B cell (primary cell): Measurements from ENCODE around the gene PTPN22. TPM values are rescaled to one million over a fixed set of nuclear protein-coding genes. Genes with fewer than 3 reads are reported as not detected.

Source experiments
- ATAC-seq: fragments of 200-7000 bp; cut with Tn5 transposase; one replicate; pipeline ENCODE4 v1.10.0; 2021; ENCODE audit warnings: low read depth, mild to moderate bottlenecking, moderate number of reproducible peaks, moderate library complexity
- CTCF ChIA-PET: fragments of 350-600 bp; sonication (Branson Sonifier 250); formaldehyde crosslinking; loops from one replicate; lab custom pipeline; 2021; ENCODE audit warnings: antibody characterized with exemption, inconsistent platforms; lab: Charles Lee
- POLR2A ChIA-PET: fragments of 350-600 bp; sonication (Branson Sonifier 250); formaldehyde crosslinking; loops from one replicate; lab custom pipeline; 2021; ENCODE audit warnings: antibody characterized with exemption; lab: Charles Lee
- DNase-seq: peaks from one replicate; pipeline ENCODE4 v3.0.0; 2013
- H2AFZ ChIP-seq: 2 replicates; pipeline ENCODE4 v1.6.1; 2012; ENCODE audit warnings: mild to moderate bottlenecking, low read depth, low read length; ENCODE audit not compliant: insufficient read depth, poor library complexity, severe bottlenecking
- H3K27ac ChIP-seq, 2 donors: 1 replicate in 1 of 2; 2 replicates in 1 of 2; pipeline ENCODE4 v1.5.1; 2012 to 2013; ENCODE audit warnings: low read length in 2 of 2, mild to moderate bottlenecking in 2 of 2, moderate library complexity in 1 of 2
- H3K27me3 ChIP-seq, 4 experiments: fragments of 200-600 bp in 1 of 4; sonication (generic) in 1 of 4; replicated peaks in 1 of 4; 1 replicate in 2 of 4; 2 replicates in 2 of 4; pipeline versions ENCODE4 v1.6.1 to v1.7.0; 2013 to 2016; ENCODE audit warnings: low read length in 3 of 4, mild to moderate bottlenecking in 2 of 4, mixed read lengths in 1 of 4, moderate library complexity in 1 of 4; ENCODE audit not compliant: insufficient read depth in 4 of 4, control insufficient read depth in 3 of 4; ENCODE audit errors: control extremely low read depth in 1 of 4
- H3K36me3 ChIP-seq, 2 experiments: replicated peaks in 1 of 2; 1 replicate in 1 of 2; 2 replicates in 1 of 2; pipeline versions ENCODE4 v1.6.1 to v1.7.1; 2013; ENCODE audit warnings: low read length in 1 of 2; ENCODE audit not compliant: insufficient read depth in 2 of 2, control insufficient read depth in 1 of 2; ENCODE audit errors: control extremely low read depth in 1 of 2, extremely low read depth in 1 of 2
- H3K4me1 ChIP-seq, 2 donors: fragments of 200-600 bp in 1 of 2; sonication (generic) in 1 of 2; 1 replicate in 1 of 2; 2 replicates in 1 of 2; pipeline versions ENCODE4 v1.5.1 to v1.6.1; 2013 to 2017; ENCODE audit warnings: low read length in 2 of 2; ENCODE audit not compliant: control insufficient read depth in 2 of 2, insufficient read depth in 2 of 2
- H3K4me2 ChIP-seq: replicated peaks from 2 replicates; pipeline ENCODE3; 2012; ENCODE audit warnings: mild to moderate bottlenecking, low read depth, low read length; ENCODE audit not compliant: poor library complexity, severe bottlenecking
- H3K4me3 ChIP-seq, 5 experiments: fragments of 200-600 bp in 1 of 5; sonication (generic) in 1 of 5; 1 replicate in 3 of 5; 2 replicates in 2 of 5; pipeline versions ENCODE4 v1.5.1 to v1.7.0; 2011 to 2016; ENCODE audit warnings: low read length in 4 of 5, mild to moderate bottlenecking in 4 of 5, low read depth in 2 of 5, control low read depth in 1 of 5, moderate library complexity in 1 of 5; ENCODE audit not compliant: insufficient read depth in 1 of 5; ENCODE audit errors: control extremely low read depth in 1 of 5, extremely low read depth in 1 of 5
- H3K79me2 ChIP-seq: fragments of 200-600 bp; sonication (generic); one replicate; pipeline ENCODE4 v1.6.0; 2016; ENCODE audit warnings: low read length; ENCODE audit not compliant: control insufficient read depth, insufficient read depth
- H3K9ac ChIP-seq: fragments of 200-600 bp; sonication (generic); 2 replicates; pipeline ENCODE4 v1.6.1; 2017; ENCODE audit warnings: mild to moderate bottlenecking, low read length, moderate library complexity
- H3K9me3 ChIP-seq, 3 donors: one replicate each; pipeline versions ENCODE4 v1.6.1 to v1.7.1; 2013; ENCODE audit warnings: low read length in 2 of 3; ENCODE audit not compliant: control insufficient read depth in 2 of 3, insufficient read depth in 1 of 3; ENCODE audit errors: control extremely low read depth in 1 of 3
- H4K20me1 ChIP-seq: 2 replicates; pipeline ENCODE4 v1.6.0; 2012; ENCODE audit warnings: mild to moderate bottlenecking, low read length; ENCODE audit not compliant: insufficient read depth, control insufficient read depth, poor library complexity, severe bottlenecking
- H3K27ac Mint-ChIP-seq: one replicate; pipeline ENCODE4 v1.8.0; 2021; ENCODE audit warnings: mixed read lengths
- H3K27me3 Mint-ChIP-seq: one replicate; pipeline ENCODE4 v1.8.0; 2021; ENCODE audit warnings: mixed read lengths
- H3K4me1 Mint-ChIP-seq: one replicate; pipeline ENCODE4 v1.8.0; 2021; ENCODE audit warnings: mixed read lengths
- H3K4me3 Mint-ChIP-seq: one replicate; pipeline ENCODE4 v1.8.0; 2021; ENCODE audit warnings: mixed read lengths
- H3K9me3 Mint-ChIP-seq: one replicate; pipeline ENCODE4 v1.8.0; 2022; ENCODE audit warnings: mixed read lengths; ENCODE audit not compliant: insufficient read depth
- CTCF ChIP-seq: fragments of 200-600 bp; IDR thresholded peaks from one replicate; pipeline ENCODE4 v1.8.0; 2022; ENCODE audit warnings: antibody characterized with exemption, mild to moderate bottlenecking
- EZH2 ChIP-seq: IDR thresholded peaks from 2 replicates; pipeline ENCODE4 v1.6.1; 2012; ENCODE audit warnings: borderline replicate concordance, low read depth, mild to moderate bottlenecking, moderate library complexity, low read length; ENCODE audit not compliant: insufficient read depth, poor library complexity, severe bottlenecking
- WGBS: methylation state at CpG from one replicate; pipeline ENCODE4 v1.1.5; 2013; ENCODE audit warnings: missing lambda C conversion rate; ENCODE audit not compliant: insufficient coverage; 5-methylcytosine and 5-hydroxymethylcytosine counted together
- intact Hi-C: fragments of 100-400 bp; cut with micrococcal nuclease; formaldehyde crosslinking; loops from one replicate; pipeline ENCODE4 v1.10.0; 2022
- polyA plus RNA-seq: library from polyadenylated mRNA; depleted of rRNA; stranded (reverse); fragments of >200 nt; gene quantifications from 2 replicates; pipeline ENCODE4 v1.2.3, GENCODE V29; 2012
- total RNA-seq, 2 donors: library from RNA; stranded (reverse); fragments of 120-200 nt in 1 of 2; gene quantifications; 1 replicate in 1 of 2; 2 replicates in 1 of 2; pipeline versions ENCODE4 v1.2.3 to v1.2.4, GENCODE V29; 2013 to 2022

The PTPN22 gene
- total and polyA plus RNA-seq, 2 donors (not counting 1 experiment from before 2014, with no cell fraction given): 14.3 to 37.4 TPM

GRCh38 chr1:113808450-113809195 is 62.9 kb downstream of the PTPN22 start:
- Histone ChIP-seq H3K9ac (no peak overlapping the region), H3K79me2 (peaks cover 81% of the 10 kb centered on the region), H3K27ac (no peak overlapping the region), H3K27me3 (no peaks in the 10 kb centered on the region), H3K36me3 (peaks cover 0 to 7% of the 10 kb centered on the region in 2 experiments), H3K9me3 (no peaks in the 10 kb centered on the region), H4K20me1 (peaks cover 54% of the 10 kb centered on the region), H2AFZ (no peak overlapping the region), H3K4me3 (no peak overlapping the region), H3K4me1 (peaks cover 33 to 39% of the 10 kb centered on the region in 2 donors), H3K4me2 (no peak overlapping the region)
- WGBS: 100% methylated on average over 1 of the region's 4 CpGs
- Mint-ChIP-seq H3K4me3 (peak overlapping the region; percentile 18), H3K9me3 (no peaks in the 10 kb centered on the region), H3K27ac (no peak overlapping the region), H3K4me1 (peaks cover 59% of the 10 kb centered on the region), H3K27me3 (no peaks in the 10 kb centered on the region)
- POLR2A ChIA-PET: no interaction called here
- no peak for TF ChIP-seq CTCF
- no peak for TF ChIP-seq EZH2
- intact Hi-C loops: no loop called here
- CTCF ChIA-PET: no interaction called here
- ATAC-seq: no peak
- DNase-seq: no peak

DNA sequence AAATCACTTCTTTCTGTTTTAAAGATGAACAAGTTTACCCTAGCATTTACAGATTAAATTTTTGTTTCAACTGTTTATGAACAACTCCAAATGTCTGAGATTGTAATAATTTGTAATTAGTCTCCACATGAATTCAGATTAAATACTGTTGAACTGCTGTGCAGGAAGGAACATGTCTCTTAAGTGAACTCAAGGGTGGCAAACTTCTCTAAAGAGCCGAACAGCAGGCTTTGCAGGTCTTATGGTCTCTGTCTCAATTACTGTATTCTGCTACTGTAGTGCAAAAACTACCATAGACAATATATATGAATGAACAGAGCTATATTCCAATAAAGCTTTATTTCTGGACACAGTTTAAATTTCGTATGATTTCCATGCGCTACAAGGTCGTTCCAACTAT is 65.9 kb downstream of the PTPN22 start:
- Histone ChIP-seq H3K27me3 (no peaks in the 10 kb centered on the region), H3K4me3 (no peak overlapping the region), H3K36me3 (peaks cover 0 to 4% of the 10 kb centered on the region in 2 experiments), H3K79me2 (peaks cover 99% of the 10 kb centered on the region), H3K9ac (no peak overlapping the region), H3K4me1 (peaks cover 17 to 34% of the 10 kb centered on the region in 2 donors), H2AFZ (no peak overlapping the region), H3K4me2 (peak overlapping the region; percentile 29), H4K20me1 (peaks cover 71% of the 10 kb centered on the region), H3K9me3 (no peaks in the 10 kb centered on the region), H3K27ac (no peak overlapping the region)
- Mint-ChIP-seq H3K4me3 (no peak overlapping the region), H3K27me3 (no peaks in the 10 kb centered on the region), H3K27ac (no peak overlapping the region), H3K4me1 (peaks cover 62% of the 10 kb centered on the region), H3K9me3 (no peaks in the 10 kb centered on the region)
- intact Hi-C loops: no loop called here
- ATAC-seq (no peak), DNase-seq (no peak)
- POLR2A ChIA-PET: no interaction called here
- TF ChIP-seq CTCF (no peak), EZH2 (no peak)
- CTCF ChIA-PET: interaction anchor here (0.8 kb wide), 1 partner anchor 54 kb away, joined by 3 read pairs; no protein-coding TSS in a partner anchor
- WGBS: 100% methylated on average over 3 of the region's 4 CpGs
